ENCODE results near the gene NEDD4.

The NEDD4 gene

DNA sequence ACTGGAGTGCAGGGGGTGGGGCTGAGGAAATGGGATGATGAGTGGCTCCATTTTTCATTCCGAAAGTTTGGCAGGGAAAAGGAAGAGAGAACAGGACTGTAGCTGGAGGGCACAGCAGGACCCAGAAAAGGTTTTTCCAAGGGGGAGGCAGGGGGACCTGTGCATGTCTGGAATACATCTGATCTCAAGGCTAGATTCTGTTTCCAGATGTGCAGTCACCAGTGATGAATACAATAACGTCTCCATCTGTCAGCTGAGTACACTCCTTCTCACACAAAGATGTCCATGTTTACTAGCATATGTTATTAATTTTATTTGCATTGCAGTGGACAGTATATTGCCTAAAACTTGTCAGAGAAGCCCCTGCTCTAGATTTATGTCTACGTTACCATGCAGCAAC lies 210.5 kb downstream of the NEDD4 start:
- no peaks in the 10 kb centered on the region for H3F3A ChIP-seq (ENCODE audit: control insufficient read depth, insufficient read depth)
- H3K9me2 ChIP-seq (replicated peaks; ENCODE audit: control insufficient read depth, low read length) = no peaks in the 10 kb centered on the region
- no peak overlapping the region for H3K4me3 ChIP-seq (ENCODE audit: low read length)
- H3K27me3 ChIP-seq (ENCODE audit: control insufficient read depth, low read length) = no peaks in the 10 kb centered on the region
- H3K4me1 ChIP-seq (ENCODE audit: control insufficient read depth, low read length) = no peaks in the 10 kb centered on the region
- TF ChIP-seq, protein P1, sequence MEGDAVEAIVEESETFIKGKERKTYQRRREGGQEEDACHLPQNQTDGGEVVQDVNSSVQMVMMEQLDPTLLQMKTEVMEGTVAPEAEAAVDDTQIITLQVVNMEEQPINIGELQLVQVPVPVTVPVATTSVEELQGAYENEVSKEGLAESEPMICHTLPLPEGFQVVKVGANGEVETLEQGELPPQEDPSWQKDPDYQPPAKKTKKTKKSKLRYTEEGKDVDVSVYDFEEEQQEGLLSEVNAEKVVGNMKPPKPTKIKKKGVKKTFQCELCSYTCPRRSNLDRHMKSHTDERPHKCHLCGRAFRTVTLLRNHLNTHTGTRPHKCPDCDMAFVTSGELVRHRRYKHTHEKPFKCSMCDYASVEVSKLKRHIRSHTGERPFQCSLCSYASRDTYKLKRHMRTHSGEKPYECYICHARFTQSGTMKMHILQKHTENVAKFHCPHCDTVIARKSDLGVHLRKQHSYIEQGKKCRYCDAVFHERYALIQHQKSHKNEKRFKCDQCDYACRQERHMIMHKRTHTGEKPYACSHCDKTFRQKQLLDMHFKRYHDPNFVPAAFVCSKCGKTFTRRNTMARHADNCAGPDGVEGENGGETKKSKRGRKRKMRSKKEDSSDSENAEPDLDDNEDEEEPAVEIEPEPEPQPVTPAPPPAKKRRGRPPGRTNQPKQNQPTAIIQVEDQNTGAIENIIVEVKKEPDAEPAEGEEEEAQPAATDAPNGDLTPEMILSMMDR (IDR thresholded peaks at IDR 0.05; ENCODE audit: low read depth, low read length, poor library complexity, severe bottlenecking) = no peak
- TF ChIP-seq EZH2phosphoT487 (IDR thresholded peaks at IDR 0.05; ENCODE audit: borderline replicate concordance, low read length) = no peak
- no peak overlapping the region for H3K27ac ChIP-seq (ENCODE audit: low read depth, low read length)
- H3K36me3 ChIP-seq (ENCODE audit: control insufficient read depth, low read length) = no peaks in the 10 kb centered on the region
- no peak overlapping the region for H3K4me2 ChIP-seq (ENCODE audit: low read length)
- no peaks in the 10 kb centered on the region for H3K9me3 ChIP-seq (ENCODE audit: control insufficient read depth, insufficient read depth, low read length)
- no peaks in the 10 kb centered on the region for H4K20me1 ChIP-seq (ENCODE audit: control insufficient read depth, insufficient read depth, low read depth, low read length)
- no peaks in the 10 kb centered on the region for H3K79me2 ChIP-seq (ENCODE audit: control insufficient read depth, low read length)

DNA sequence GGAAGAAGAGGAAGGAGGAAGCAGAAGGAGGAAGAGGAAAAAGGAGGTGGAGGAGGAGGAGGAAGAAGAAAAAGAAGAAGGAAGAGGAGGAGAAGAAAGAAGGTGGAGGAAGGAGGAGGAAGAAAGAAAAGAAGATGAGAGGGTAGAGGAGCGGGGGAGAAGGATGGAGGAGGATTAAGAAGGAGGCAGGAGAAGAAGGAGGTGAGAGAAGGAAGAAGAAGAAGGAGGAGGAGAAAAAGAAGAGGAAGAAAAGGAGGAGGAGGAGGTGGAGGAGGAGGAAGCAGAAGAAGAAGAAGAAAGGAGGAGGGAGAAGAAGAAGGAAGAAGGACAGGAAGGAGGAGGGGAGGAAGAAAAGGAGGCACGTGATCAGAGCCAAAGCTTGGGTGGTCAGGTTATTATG lies 213.1 kb downstream of the NEDD4 start:
- no peaks in the 10 kb centered on the region for H3K9me2 ChIP-seq (replicated peaks; ENCODE audit: control insufficient read depth, low read length)
- no peaks in the 10 kb centered on the region for H4K20me1 ChIP-seq (ENCODE audit: control insufficient read depth, insufficient read depth, low read depth, low read length)
- TF ChIP-seq, protein P1 (IDR thresholded peaks at IDR 0.05; ENCODE audit: low read depth, low read length, poor library complexity, severe bottlenecking) = no peak
- TF ChIP-seq EZH2phosphoT487 (IDR thresholded peaks at IDR 0.05; ENCODE audit: borderline replicate concordance, low read length) = no peak
- no peaks in the 10 kb centered on the region for H3K4me1 ChIP-seq (ENCODE audit: control insufficient read depth, low read length)
- H3K36me3 ChIP-seq (ENCODE audit: control insufficient read depth, low read length) = no peaks in the 10 kb centered on the region
- H3K79me2 ChIP-seq (ENCODE audit: control insufficient read depth, low read length) = no peaks in the 10 kb centered on the region
- no peak overlapping the region for H3K4me2 ChIP-seq (ENCODE audit: low read length)
- H3K9me3 ChIP-seq (ENCODE audit: control insufficient read depth, insufficient read depth, low read length) = no peaks in the 10 kb centered on the region
- no peak overlapping the region for H3K27ac ChIP-seq (ENCODE audit: low read depth, low read length)
- peaks cover 3% of the 10 kb centered on the region; the same call in 1 of the 2 replicates for H3K27me3 ChIP-seq (ENCODE audit: control insufficient read depth, low read length)
- H3F3A ChIP-seq (ENCODE audit: control insufficient read depth, insufficient read depth) = no peaks in the 10 kb centered on the region
- H3K4me3 ChIP-seq (ENCODE audit: low read length) = no peak overlapping the region

DNA sequence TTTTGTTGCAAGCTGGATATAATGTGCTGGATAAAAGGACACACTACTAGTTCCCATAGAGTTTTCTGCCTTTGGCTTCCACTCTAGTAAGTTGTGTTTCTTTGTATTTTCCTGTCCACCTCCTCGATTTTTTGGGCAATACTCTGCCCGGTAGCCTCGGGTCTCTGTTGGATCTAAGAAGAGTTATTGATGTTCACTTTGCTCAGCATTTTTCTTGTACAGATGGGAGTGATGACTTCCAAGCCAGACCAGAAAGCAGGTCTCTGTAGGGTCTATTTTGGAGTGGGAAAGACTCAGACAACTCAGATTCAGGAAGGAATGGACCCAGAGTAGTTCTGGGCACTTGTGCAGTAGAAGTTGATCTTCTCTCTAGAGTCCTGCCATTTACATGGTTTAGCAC lies 214.5 kb downstream of the NEDD4 start:
- H3K36me3 ChIP-seq (ENCODE audit: control insufficient read depth, low read length) = no peaks in the 10 kb centered on the region
- no peaks in the 10 kb centered on the region for H4K20me1 ChIP-seq (ENCODE audit: control insufficient read depth, insufficient read depth, low read depth, low read length)
- no peaks in the 10 kb centered on the region for H3K9me2 ChIP-seq (replicated peaks; ENCODE audit: control insufficient read depth, low read length)
- no peak overlapping the region for H3K4me2 ChIP-seq (ENCODE audit: low read length)
- H3K79me2 ChIP-seq (ENCODE audit: control insufficient read depth, low read length) = no peaks in the 10 kb centered on the region
- no peak for TF ChIP-seq EZH2phosphoT487 (IDR thresholded peaks at IDR 0.05; ENCODE audit: borderline replicate concordance, low read length)
- TF ChIP-seq, protein P1 (IDR thresholded peaks at IDR 0.05; ENCODE audit: low read depth, low read length, poor library complexity, severe bottlenecking) = no peak
- H3F3A ChIP-seq (ENCODE audit: control insufficient read depth, insufficient read depth) = no peaks in the 10 kb centered on the region
- H3K4me3 ChIP-seq (ENCODE audit: low read length) = no peak overlapping the region
- H3K27me3 ChIP-seq (ENCODE audit: control insufficient read depth, low read length) = peaks cover 3% of the 10 kb centered on the region; the same call in 1 of the 2 replicates
- H3K9me3 ChIP-seq (ENCODE audit: control insufficient read depth, insufficient read depth, low read length) = no peaks in the 10 kb centered on the region
- no peak overlapping the region for H3K27ac ChIP-seq (ENCODE audit: low read depth, low read length)
- H3K4me1 ChIP-seq (ENCODE audit: control insufficient read depth, low read length) = no peaks in the 10 kb centered on the region
